Tibial nerve (tissue), 4 donors: ENCODE results near the gene COL27A1.

Experiments
- EP300 ChIP-seq, 2 donors: sonication (generic); formaldehyde crosslinking; IDR thresholded peaks; one replicate each; pipeline ENCODE4 v1.6.1; 2017; ENCODE audit warnings: antibody characterized with exemption in 2 of 2, mild to moderate bottlenecking in 1 of 2
- POLR2A ChIP-seq, 2 donors: fragments of 450-650 bp; IDR thresholded peaks; one replicate each; pipeline ENCODE4 v1.6.1; 2017; ENCODE audit warnings: antibody characterized with exemption in 2 of 2, mild to moderate bottlenecking in 2 of 2, moderate library complexity in 2 of 2
- TF ChIP-seq, protein P1 (sequence below), 5 experiments: fragments of 200-600 bp in 3 of 5; fragments of 450-650 bp in 2 of 5; sonication (generic) in 3 of 5; IDR thresholded peaks; one replicate each; pipeline ENCODE4 v1.5.1; 2016 to 2019; ENCODE audit warnings: antibody characterized with exemption in 5 of 5, mild to moderate bottlenecking in 3 of 5, moderate library complexity in 2 of 5

DNA sequence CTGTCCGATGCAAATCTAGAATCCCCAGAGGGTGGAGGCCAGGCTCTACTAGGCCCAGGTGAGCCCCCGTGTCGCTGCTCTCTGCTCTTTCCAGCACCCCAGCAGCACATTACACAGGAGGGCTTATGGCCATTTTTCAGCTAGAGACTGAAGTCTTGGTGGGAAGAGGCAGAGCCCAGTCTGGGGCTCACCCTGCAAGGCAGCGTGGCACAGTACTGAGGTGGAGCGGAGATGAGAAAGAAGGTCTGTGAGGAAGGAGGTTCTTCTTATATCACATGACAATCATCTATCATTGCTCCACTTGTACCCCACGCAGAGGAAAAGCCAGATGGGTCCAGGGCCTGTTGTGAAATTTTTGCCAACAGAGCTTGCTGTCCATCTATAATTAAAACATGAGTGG, 46.2 kb upstream of the COL27A1 start:
- TF ChIP-seq EP300 (IDR thresholded peaks at IDR 0.05) (no peak), POLR2A (IDR thresholded peaks at IDR 0.05) (no peak)
- TF ChIP-seq, protein P1, sequence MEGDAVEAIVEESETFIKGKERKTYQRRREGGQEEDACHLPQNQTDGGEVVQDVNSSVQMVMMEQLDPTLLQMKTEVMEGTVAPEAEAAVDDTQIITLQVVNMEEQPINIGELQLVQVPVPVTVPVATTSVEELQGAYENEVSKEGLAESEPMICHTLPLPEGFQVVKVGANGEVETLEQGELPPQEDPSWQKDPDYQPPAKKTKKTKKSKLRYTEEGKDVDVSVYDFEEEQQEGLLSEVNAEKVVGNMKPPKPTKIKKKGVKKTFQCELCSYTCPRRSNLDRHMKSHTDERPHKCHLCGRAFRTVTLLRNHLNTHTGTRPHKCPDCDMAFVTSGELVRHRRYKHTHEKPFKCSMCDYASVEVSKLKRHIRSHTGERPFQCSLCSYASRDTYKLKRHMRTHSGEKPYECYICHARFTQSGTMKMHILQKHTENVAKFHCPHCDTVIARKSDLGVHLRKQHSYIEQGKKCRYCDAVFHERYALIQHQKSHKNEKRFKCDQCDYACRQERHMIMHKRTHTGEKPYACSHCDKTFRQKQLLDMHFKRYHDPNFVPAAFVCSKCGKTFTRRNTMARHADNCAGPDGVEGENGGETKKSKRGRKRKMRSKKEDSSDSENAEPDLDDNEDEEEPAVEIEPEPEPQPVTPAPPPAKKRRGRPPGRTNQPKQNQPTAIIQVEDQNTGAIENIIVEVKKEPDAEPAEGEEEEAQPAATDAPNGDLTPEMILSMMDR (IDR thresholded peaks at IDR 0.05) = no peak
